ENCODE results near the gene IL17RE.
A peak's percentile ranks its signal among the peaks of the same experiment; 100 is the strongest.
"Not testable (repeated sequence)": the region's sequence is repeated elsewhere in the genome, so short reads cannot be mapped to it uniquely, and the experiment has no call there.

The IL17RE gene

GRCh38 chr3:9864200-9864927 is 38.3 kb upstream of the IL17RE start:
- peaks cover 11% of the 10 kb centered on the region for H3K4me1 ChIP-seq (ENCODE audit: insufficient read depth, poor library complexity, severe bottlenecking)
- peak overlapping the region; percentile 46 for H3K27ac ChIP-seq (ENCODE audit: poor library complexity, severe bottlenecking)
- no peaks in the 10 kb centered on the region for H3K27me3 ChIP-seq (ENCODE audit: insufficient read depth, poor library complexity, severe bottlenecking)
- no peak for DNase-seq (ENCODE audit: low spot score)
- ATAC-seq (ENCODE audit: low read depth): peak; percentile 69
- no peak overlapping the region for H3K4me3 ChIP-seq (ENCODE audit: severe bottlenecking)
- H3K9me3 ChIP-seq (ENCODE audit: severe bottlenecking): no peaks in the 10 kb centered on the region
- H3K36me3 ChIP-seq (ENCODE audit: low read depth): no peaks in the 10 kb centered on the region
- TF ChIP-seq CTCF (IDR thresholded peaks at IDR 0.05; ENCODE audit: poor library complexity, severe bottlenecking): no peak

GRCh38 chr3:9865125-9865637 is 37.5 kb upstream of the IL17RE start:
- not testable (repeated sequence) for DNase-seq (ENCODE audit: low spot score); H3K9me3 ChIP-seq (ENCODE audit: severe bottlenecking); H3K4me3 ChIP-seq (ENCODE audit: severe bottlenecking); H3K36me3 ChIP-seq (ENCODE audit: low read depth); ATAC-seq (ENCODE audit: low read depth); H3K27me3 ChIP-seq (ENCODE audit: insufficient read depth, poor library complexity, severe bottlenecking)
- peak overlapping the region; percentile 46 for H3K27ac ChIP-seq (ENCODE audit: poor library complexity, severe bottlenecking)
- peaks cover 11% of the 10 kb centered on the region for H3K4me1 ChIP-seq (ENCODE audit: insufficient read depth, poor library complexity, severe bottlenecking)

- H3K4me3 ChIP-seq (ENCODE audit: severe bottlenecking): no peak overlapping the region
- DNase-seq (ENCODE audit: low spot score) (no peak), ATAC-seq (ENCODE audit: low read depth) (no peak)
- no peak overlapping the region for H3K27ac ChIP-seq (ENCODE audit: poor library complexity, severe bottlenecking)
- peaks cover 15% of the 10 kb centered on the region for H3K4me1 ChIP-seq (ENCODE audit: insufficient read depth, poor library complexity, severe bottlenecking)
- TF ChIP-seq CTCF (IDR thresholded peaks at IDR 0.05; ENCODE audit: poor library complexity, severe bottlenecking): no peak
- H3K36me3 ChIP-seq (ENCODE audit: low read depth): no peaks in the 10 kb centered on the region
- no peaks in the 10 kb centered on the region for H3K27me3 ChIP-seq (ENCODE audit: insufficient read depth, poor library complexity, severe bottlenecking)
- no peaks in the 10 kb centered on the region for H3K9me3 ChIP-seq (ENCODE audit: severe bottlenecking)
Measured at GRCh38 chr3:9866639-9867038, 36.0 kb upstream of the IL17RE start.

GRCh38 chr3:9867106-9867505 is 35.5 kb upstream of the IL17RE start:
- H3K9me3 ChIP-seq (ENCODE audit: severe bottlenecking): no peaks in the 10 kb centered on the region
- peaks cover 15% of the 10 kb centered on the region for H3K4me1 ChIP-seq (ENCODE audit: insufficient read depth, poor library complexity, severe bottlenecking)
- no peak overlapping the region for H3K27ac ChIP-seq (ENCODE audit: poor library complexity, severe bottlenecking)
- ATAC-seq (ENCODE audit: low read depth): no peak
- no peak for DNase-seq (ENCODE audit: low spot score)
- no peaks in the 10 kb centered on the region for H3K36me3 ChIP-seq (ENCODE audit: low read depth)
- TF ChIP-seq CTCF (IDR thresholded peaks at IDR 0.05; ENCODE audit: poor library complexity, severe bottlenecking): no peak
- no peaks in the 10 kb centered on the region for H3K27me3 ChIP-seq (ENCODE audit: insufficient read depth, poor library complexity, severe bottlenecking)
- H3K4me3 ChIP-seq (ENCODE audit: severe bottlenecking): no peak overlapping the region

- H3K36me3 ChIP-seq (ENCODE audit: low read depth): no peaks in the 10 kb centered on the region
- DNase-seq (ENCODE audit: low spot score) (no peak), ATAC-seq (ENCODE audit: low read depth) (no peak)
- H3K27ac ChIP-seq (ENCODE audit: poor library complexity, severe bottlenecking): no peak overlapping the region
- H3K27me3 ChIP-seq (ENCODE audit: insufficient read depth, poor library complexity, severe bottlenecking): no peaks in the 10 kb centered on the region
- no peak for TF ChIP-seq CTCF (IDR thresholded peaks at IDR 0.05; ENCODE audit: poor library complexity, severe bottlenecking)
- H3K4me3 ChIP-seq (ENCODE audit: severe bottlenecking): no peak overlapping the region
- no peaks in the 10 kb centered on the region for H3K9me3 ChIP-seq (ENCODE audit: severe bottlenecking)
- peaks cover 4% of the 10 kb centered on the region for H3K4me1 ChIP-seq (ENCODE audit: insufficient read depth, poor library complexity, severe bottlenecking)
Measured at GRCh38 chr3:9869955-9870354, 32.7 kb upstream of the IL17RE start.
